Osteoblast (primary cell): Measurements from ENCODE around the gene AP5Z1. TPM values are rescaled to one million over a fixed set of nuclear protein-coding genes. Genes with fewer than 3 reads are reported as not detected.

Experiments
- DNase-seq: peaks from one replicate; pipeline ENCODE4 v3.0.0; 2011; ENCODE audit warnings: low spot score, mixed read lengths; ENCODE audit not compliant: insufficient read length; ENCODE audit errors: missing footprints
- H2AFZ ChIP-seq: 2 replicates; pipeline ENCODE4 v1.6.0; 2011; ENCODE audit warnings: mild to moderate bottlenecking, low read length
- H3K27ac ChIP-seq: 2 replicates; pipeline ENCODE4 v1.5.1; 2011; ENCODE audit warnings: mild to moderate bottlenecking, low read depth, low read length, moderate library complexity
- H3K27me3 ChIP-seq: 2 replicates; pipeline ENCODE4 v1.6.0; 2012; ENCODE audit warnings: mild to moderate bottlenecking, control low read depth, inconsistent platforms, low read length, moderate library complexity; ENCODE audit not compliant: insufficient read depth
- H3K36me3 ChIP-seq: 2 replicates; pipeline ENCODE4 v1.5.1; 2011; ENCODE audit warnings: mild to moderate bottlenecking, low read length, control low read depth, moderate library complexity; ENCODE audit not compliant: insufficient read depth
- H3K4me1 ChIP-seq: 2 replicates; pipeline ENCODE4 v1.5.1; 2011; ENCODE audit warnings: mild to moderate bottlenecking, low read length, control low read depth, moderate library complexity; ENCODE audit not compliant: insufficient read depth
- H3K4me2 ChIP-seq: 2 replicates; pipeline ENCODE4 v1.6.0; 2011; ENCODE audit warnings: mild to moderate bottlenecking, low read length; ENCODE audit not compliant: insufficient read depth
- H3K4me3 ChIP-seq: fragments of 200-600 bp; sonication (generic); 3 replicates; pipeline ENCODE4 v1.5.1; 2012; ENCODE audit warnings: mild to moderate bottlenecking, low read length, inconsistent platforms; ENCODE audit not compliant: insufficient read depth
- H3K79me2 ChIP-seq: 2 replicates; pipeline ENCODE4 v1.6.0; 2012; ENCODE audit warnings: mild to moderate bottlenecking, low read length, control low read depth, inconsistent platforms; ENCODE audit not compliant: insufficient read depth
- H3K9me3 ChIP-seq: 2 replicates; pipeline ENCODE4 v1.5.1; 2011; ENCODE audit warnings: low read depth, low read length, control low read depth
- H4K20me1 ChIP-seq: 2 replicates; pipeline ENCODE4 v1.6.0; 2012; ENCODE audit warnings: mild to moderate bottlenecking, low read length, control low read depth; ENCODE audit not compliant: insufficient read depth
- CTCF ChIP-seq: IDR thresholded peaks from 2 replicates; pipeline ENCODE4 v1.5.1; 2011; ENCODE audit warnings: mild to moderate bottlenecking, low read depth, low read length, moderate library complexity; ENCODE audit errors: extremely low read depth
- total RNA-seq: library from RNA; depleted of rRNA; stranded (reverse); fragments of >200 nt; gene quantifications from 2 replicates; pipeline ENCODE4 v1.2.3, GENCODE V29; 2012

The AP5Z1 gene
- total RNA-seq, 1 donor, result 73.1 TPM

GRCh38 chr7:4749363-4749762 lies 26.1 kb upstream of the AP5Z1 start:
- Histone ChIP-seq H3K9me3 (no peaks in the 10 kb centered on the region), H2AFZ (no peak overlapping the region), H3K27me3 (no peaks in the 10 kb centered on the region), H3K27ac (no peak overlapping the region), H3K4me2 (no peak overlapping the region), H3K79me2 (peaks cover 68% of the 10 kb centered on the region), H3K4me3 (no peak overlapping the region), H3K36me3 (peaks cover 27% of the 10 kb centered on the region), H4K20me1 (peaks cover 22% of the 10 kb centered on the region), H3K4me1 (peaks cover 10% of the 10 kb centered on the region)
- no peak for TF ChIP-seq CTCF
- no peak for DNase-seq

GRCh38 chr7:4749798-4750197 lies 25.6 kb upstream of the AP5Z1 start:
- H3K4me2 ChIP-seq, result no peak overlapping the region
- H3K4me3 ChIP-seq, result no peak overlapping the region
- no peak for DNase-seq
- no peak overlapping the region for H3K27ac ChIP-seq
- H2AFZ ChIP-seq, result no peak overlapping the region
- peaks cover 22% of the 10 kb centered on the region for H4K20me1 ChIP-seq
- peaks cover 6% of the 10 kb centered on the region for H3K4me1 ChIP-seq
- peaks cover 31% of the 10 kb centered on the region for H3K36me3 ChIP-seq
- peaks cover 68% of the 10 kb centered on the region for H3K79me2 ChIP-seq
- H3K27me3 ChIP-seq, result no peaks in the 10 kb centered on the region
- no peak for TF ChIP-seq CTCF
- H3K9me3 ChIP-seq, result no peaks in the 10 kb centered on the region

GRCh38 chr7:4751398-4751947 lies 23.9 kb upstream of the AP5Z1 start:
- no peak overlapping the region for H3K4me3 ChIP-seq

More at GRCh38 chr7:4751398-4751947, 23.9 kb upstream of the AP5Z1 start:
- H3K4me1 ChIP-seq, result peaks cover 2% of the 10 kb centered on the region
- no peaks in the 10 kb centered on the region for H3K27me3 ChIP-seq
- H4K20me1 ChIP-seq, result peaks cover 22% of the 10 kb centered on the region
- no peak for DNase-seq
- no peak overlapping the region for H3K4me2 ChIP-seq
- TF ChIP-seq CTCF, result no peak
- H3K36me3 ChIP-seq, result peaks cover 36% of the 10 kb centered on the region
- peaks cover 68% of the 10 kb centered on the region for H3K79me2 ChIP-seq
- no peaks in the 10 kb centered on the region for H3K9me3 ChIP-seq
- H2AFZ ChIP-seq, result no peak overlapping the region
- no peak overlapping the region for H3K27ac ChIP-seq
